ENCODE measurements around the gene HELZ. TPM values are rescaled to one million over a fixed set of nuclear protein-coding genes. Genes with fewer than 3 reads are reported as not detected.
"Not testable (repeated sequence)": the region's sequence is repeated elsewhere in the genome, so short reads cannot be mapped to it uniquely, and the experiment has no call there.

Gene HELZ
- 34.5 and 44.0 TPM in 2 replicates for total RNA-seq

DNA sequence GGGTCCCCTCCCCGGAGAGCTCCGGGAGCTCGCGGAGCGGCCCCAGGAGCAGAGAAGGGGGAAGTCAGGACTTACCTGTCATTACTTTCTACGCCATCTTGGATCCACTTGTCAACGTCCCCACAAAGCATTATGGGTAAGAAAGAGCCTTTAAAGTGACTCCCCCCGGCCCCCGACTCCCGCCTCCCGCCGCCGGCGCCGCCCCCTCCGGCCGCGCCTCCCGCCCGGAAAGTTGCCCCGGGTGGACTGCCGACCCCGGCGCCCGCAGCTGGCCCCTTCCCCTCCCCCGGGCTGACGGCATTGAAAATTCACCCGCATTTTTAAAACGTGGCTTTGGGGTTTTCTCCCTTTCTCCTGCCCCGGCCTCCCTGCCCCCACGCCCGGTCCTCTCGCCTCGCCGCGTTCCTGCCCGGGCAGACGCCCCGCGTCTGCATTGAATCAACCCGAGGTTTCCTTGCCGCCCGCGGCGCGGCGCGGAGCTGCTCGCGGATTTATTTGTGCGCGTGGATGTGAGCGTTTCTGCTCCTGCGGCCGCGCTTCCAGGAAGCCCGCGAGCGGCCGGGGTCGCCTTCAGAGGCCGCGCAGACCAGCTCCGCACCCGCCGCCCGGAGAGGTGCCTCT is at the start of gene HELZ:
TSS of gene HELZ (minus strand) at position 124 of the 621 bp plus-strand sequence. CDS start 26,392 bp downstream, outside the sequence.
- no peak for DNase-seq (ENCODE audit: extremely low read depth, low read depth, low spot score)

DNA sequence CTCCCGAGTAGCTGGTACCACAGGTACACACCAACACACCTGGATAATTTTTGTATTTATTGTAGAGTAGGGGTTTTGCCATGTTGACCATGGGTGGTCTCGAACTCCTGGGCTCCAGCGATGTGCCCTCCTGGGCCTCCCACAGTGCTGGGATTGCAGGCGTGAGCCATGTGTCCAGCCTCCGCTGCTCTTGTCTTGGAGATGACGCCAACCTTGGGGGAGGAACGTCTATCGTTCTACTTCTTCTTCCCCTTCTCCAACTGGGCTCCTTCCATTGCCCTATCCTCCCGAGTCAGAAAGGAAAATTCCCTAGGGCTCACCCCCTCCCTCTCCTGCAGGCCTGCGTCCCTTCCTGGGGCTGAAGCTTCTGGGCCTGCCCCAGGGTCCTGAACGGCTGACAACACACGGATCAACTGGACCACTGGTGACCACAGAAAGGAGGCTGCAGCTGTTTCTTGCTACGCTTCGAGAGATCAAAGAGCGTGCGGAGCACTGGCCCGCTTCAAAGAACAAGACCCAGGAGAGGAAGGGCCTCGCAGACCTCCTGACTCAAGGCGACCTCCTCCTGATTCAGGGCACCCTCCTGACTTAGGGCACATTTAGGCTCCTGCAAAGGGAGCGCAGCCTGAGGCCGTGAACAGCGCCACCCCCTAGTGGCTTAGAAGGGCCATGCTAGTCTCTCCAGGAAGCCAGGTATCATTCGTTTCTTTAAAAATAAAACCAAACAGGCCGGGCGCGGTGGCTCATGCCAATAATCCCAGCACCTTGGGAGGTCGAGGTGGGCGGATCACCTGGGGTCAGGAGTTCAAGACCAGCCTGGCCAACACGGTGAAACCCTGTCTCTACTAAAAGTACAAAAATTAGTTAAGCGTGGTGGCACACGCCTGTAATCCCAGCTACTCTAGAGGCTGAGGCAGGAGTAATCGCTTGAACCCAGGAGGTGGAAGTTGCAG is 48.5 kb upstream of the HELZ start:
- no peak for DNase-seq (ENCODE audit: extremely low read depth, low read depth, low spot score)

DNA sequence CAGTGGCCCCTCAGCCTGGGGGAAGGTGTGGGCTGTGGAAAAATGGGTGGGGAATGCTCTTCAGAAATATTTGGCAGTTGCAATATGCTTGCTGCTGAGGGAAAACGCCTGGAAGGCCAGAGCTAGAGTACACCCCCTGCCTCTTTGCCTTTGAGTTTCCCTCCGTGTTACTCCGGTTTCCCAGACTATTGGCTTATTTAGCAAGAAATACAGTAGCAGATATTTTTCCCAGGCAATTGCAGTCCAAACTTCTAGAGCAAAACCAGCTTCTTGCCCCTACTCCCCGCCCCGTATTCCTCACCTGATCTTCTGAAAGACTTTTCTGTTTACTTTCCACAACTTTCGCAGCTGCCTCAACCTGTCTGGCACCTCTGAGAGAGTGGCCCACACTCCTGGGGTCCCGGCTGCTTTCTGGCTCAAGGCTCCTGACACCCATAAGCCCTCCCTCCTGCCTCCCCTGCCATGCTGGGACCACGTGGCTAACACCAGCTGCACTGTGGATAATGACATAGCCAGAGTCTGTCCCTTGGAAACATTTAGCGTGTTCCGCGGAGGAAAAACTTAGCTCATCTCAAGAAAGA is 45.8 kb upstream of the HELZ start:
- no peak for DNase-seq (ENCODE audit: extremely low read depth, low read depth, low spot score)

DNA sequence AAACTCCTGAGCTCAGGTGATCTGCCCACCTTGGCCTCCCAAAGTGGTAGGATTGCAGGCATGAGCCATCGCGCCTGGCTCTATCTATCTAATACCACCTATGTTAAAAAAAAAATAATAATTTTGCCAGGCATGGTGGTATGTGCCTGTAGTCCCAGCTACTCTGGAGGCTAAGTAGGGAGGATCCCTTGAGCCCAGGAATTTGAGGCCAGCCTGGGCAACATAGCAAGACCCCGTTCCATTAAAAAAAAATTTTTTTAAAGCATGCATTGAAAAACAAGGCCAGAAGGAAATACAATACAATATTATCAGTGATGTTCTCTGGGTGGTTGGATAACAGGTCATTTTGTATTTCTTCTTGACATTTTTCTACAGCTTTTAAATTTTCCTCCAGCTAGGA is 45.2 kb upstream of the HELZ start:
- no peak for DNase-seq (ENCODE audit: extremely low read depth, low read depth, low spot score)

DNA sequence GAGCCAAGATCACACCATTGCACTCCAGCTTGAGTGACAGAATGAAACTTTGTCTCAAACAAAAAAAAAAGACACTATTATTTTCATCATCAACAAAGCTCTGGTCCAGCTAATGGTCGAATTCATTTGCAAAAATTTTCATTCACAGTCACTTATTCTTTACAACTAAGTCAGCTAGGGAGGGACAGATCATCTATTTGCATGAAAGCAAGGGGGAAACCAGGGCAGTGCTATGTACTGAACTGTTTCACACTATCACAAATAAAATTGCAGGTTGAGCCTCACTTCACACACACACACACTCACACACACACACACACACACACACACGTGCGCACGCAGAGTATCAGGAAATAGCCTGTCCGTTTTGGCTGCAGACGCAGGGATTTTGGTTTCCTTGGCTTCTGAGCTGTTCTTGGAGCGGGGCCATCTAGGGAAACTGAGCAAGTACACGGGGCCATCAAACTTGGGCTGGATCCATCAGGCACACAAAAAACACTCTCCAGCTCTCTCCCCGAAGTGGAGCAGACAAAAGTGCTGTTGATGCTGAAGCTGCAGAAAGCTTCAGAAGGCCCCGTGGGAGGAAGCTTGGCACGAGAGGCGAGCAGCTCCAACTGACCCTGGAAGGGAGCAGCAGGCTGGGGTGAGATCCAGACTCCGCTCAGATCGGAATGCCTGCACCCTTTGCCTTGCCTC is 44.3 kb upstream of the HELZ start:
- DNase-seq (ENCODE audit: extremely low read depth, low read depth, low spot score): peak; percentile 44

- not testable (repeated sequence) for DNase-seq (ENCODE audit: extremely low read depth, low read depth, low spot score)
These were observed 41.8 kb upstream of the HELZ start for GRCh38 chr17:67286826-67287225.

GRCh38 chr17:67285360-67285759 is 40.4 kb upstream of the HELZ start:
- no peak for DNase-seq (ENCODE audit: extremely low read depth, low read depth, low spot score)

DNA sequence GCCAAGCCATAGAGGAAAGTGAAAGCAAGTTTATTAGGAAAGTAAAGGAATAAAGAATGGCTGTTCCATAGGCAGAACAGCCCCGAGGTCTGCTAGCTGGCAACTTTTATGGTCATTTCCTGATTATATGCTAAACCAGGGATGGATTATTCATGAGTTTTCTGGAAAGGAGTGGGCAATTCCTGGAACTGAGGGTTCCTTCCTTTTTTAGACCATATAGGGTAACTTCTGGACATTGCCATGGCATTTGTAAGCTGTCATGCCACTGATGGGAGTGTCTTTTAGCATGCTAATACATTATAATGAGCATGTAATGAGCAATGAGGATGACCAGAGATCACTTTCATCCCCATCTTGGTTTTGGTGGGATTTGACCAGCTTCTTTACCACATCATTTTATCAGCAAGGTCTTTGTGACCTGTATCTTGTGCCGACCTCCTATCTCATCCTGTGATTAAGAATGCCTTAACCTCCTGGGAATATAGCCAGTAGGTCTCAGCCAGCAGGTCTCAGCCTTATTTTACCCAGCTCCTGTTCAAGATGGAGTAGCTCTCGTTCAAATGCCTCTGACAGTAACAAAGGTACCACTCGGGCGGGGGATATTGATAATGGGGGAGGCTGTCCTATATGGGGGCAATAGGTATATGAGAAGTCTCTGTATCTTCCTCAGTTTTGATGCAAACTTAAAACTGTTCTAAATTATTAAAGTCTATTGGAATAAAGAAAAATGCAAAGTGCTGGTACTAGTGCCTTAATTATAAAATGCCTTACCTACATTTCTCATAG is 38.9 kb upstream of the HELZ start:
- no peak for DNase-seq (ENCODE audit: extremely low read depth, low read depth, low spot score)

- DNase-seq (ENCODE audit: extremely low read depth, low read depth, low spot score): no peak
These were observed 36.7 kb upstream of the HELZ start for GRCh38 chr17:67281743-67282142.

GRCh38 chr17:67281053-67281452 is 36.1 kb upstream of the HELZ start:
- no peak for DNase-seq (ENCODE audit: extremely low read depth, low read depth, low spot score)

DNA sequence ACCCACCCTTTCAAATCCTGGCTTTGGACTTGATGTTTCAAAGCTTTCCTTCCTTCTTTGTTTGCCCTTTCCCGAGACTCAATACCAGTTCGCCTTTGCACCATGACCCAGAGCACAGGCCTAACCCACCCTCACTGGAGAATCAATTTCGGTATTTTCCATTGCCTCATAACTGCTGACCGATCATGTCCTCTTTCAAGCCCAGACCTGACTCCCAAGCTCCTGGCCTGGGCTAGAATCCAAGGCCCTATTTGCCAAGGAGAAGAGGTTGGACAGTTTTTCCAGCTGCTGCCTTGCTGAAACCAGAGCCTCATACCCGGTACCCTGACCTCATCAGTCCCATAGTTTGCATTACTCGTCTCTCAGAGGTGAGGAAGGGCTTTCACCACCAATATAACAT is 35.3 kb upstream of the HELZ start:
- no peak for DNase-seq (ENCODE audit: extremely low read depth, low read depth, low spot score)

- no peak for DNase-seq (ENCODE audit: extremely low read depth, low read depth, low spot score)
These were observed 34.1 kb upstream of the HELZ start for GRCh38 chr17:67279115-67279514.

- no peak for DNase-seq (ENCODE audit: extremely low read depth, low read depth, low spot score)
These were observed 33.4 kb upstream of the HELZ start for GRCh38 chr17:67278363-67278762.

DNA sequence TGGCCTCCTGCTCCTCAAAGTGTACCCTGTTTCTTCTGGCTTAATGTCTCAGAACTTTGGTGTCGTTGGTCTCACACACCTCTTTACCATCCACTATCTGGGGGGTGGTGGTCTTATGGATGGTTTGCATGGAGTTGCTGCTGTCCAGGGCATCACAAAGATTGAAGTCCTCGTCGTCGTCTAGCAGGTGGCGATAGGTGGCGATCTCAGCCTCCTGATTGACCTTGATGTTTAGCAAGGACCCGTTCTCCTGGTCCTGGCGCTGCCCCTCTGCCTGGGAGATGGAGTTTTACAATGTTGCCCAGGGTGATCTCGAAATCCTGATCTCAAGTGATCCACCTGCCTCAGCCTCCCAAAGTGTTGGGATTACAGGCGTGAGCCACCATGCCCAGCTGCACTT is 31.1 kb upstream of the HELZ start:
- DNase-seq (ENCODE audit: extremely low read depth, low read depth, low spot score): no peak

GRCh38 chr17:67274466-67274865 is 29.5 kb upstream of the HELZ start:
- no peak for DNase-seq (ENCODE audit: extremely low read depth, low read depth, low spot score)

DNA sequence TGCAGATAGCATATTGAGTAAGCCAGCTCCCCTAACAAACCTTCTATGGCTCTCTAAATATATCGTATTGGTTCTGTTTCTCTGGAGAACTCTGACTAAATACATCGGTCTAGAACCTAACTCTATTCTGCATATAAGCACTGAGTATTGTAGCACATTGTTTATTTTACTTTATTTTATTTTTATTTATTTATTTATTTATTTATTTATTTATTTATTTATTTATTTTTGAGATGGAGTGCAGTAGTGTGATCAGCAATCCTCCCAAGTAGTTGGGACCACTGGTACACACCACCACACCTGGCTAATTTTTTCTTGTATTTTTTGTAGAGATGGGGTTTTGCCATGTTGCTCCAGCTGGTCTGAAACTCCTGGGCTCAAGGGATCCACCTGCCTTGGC is 28.9 kb upstream of the HELZ start:
- DNase-seq (ENCODE audit: extremely low read depth, low read depth, low spot score): no peak

GRCh38 chr17:67272312-67273047 is 27.5 kb upstream of the HELZ start:
- DNase-seq (ENCODE audit: extremely low read depth, low read depth, low spot score): no peak

GRCh38 chr17:67271187-67271586 is 26.2 kb upstream of the HELZ start:
- not testable (repeated sequence) for DNase-seq (ENCODE audit: extremely low read depth, low read depth, low spot score)

DNA sequence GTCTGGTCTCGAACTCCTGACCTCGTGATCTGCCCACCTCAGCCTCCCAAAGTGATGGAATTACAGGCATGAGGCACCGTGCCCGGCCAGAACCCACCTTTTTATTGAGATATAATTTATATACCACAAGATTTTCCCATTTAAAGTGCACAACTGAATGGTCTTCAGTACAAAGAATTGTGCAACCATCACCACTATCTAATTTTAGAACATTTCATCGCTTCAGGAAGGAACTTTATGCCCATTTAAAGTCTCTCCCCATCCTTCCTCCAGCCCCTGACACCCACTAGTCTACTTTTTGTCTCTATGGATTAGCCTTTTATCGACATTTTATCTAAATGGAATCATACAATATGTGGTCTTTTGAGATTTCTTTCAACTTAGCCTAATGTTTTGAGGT is 25.4 kb upstream of the HELZ start:
- no peak for DNase-seq (ENCODE audit: extremely low read depth, low read depth, low spot score)

GRCh38 chr17:67266496-67266895 is 21.5 kb upstream of the HELZ start:
- no peak for DNase-seq (ENCODE audit: extremely low read depth, low read depth, low spot score)

Measured in glomerular endothelial cell (primary cell).